H9 (cell line): ENCODE measurements around the gene TSPEAR. TPM values are rescaled to one million over a fixed set of nuclear protein-coding genes. Genes with fewer than 3 reads are reported as not detected.
A peak's percentile ranks its signal among the peaks of the same experiment; 100 is the strongest.

Source experiments
- DNase-seq: peaks from one replicate; pipeline ENCODE4 v3.0.0-alpha.2; 2017
- H2AFZ ChIP-seq: one replicate; pipeline ENCODE4 v1.6.1; 2013; ENCODE audit warnings: mild to moderate bottlenecking, low read length, control low read depth, moderate library complexity
- H2AK5ac ChIP-seq: 2 replicates; pipeline ENCODE4 v1.6.1; 2013; ENCODE audit warnings: low read length, control low read depth, mixed read lengths; ENCODE audit not compliant: insufficient read length
- H2BK120ac ChIP-seq: one replicate; pipeline ENCODE4 v1.6.1; 2013; ENCODE audit warnings: low read depth, mild to moderate bottlenecking, low read length, control low read depth, inconsistent platforms; ENCODE audit not compliant: poor library complexity, severe bottlenecking
- H2BK12ac ChIP-seq: 2 replicates; pipeline ENCODE4 v1.6.1; 2013; ENCODE audit warnings: low read length, control low read depth, mixed read lengths, low read depth; ENCODE audit not compliant: insufficient read length
- H2BK15ac ChIP-seq: 2 replicates; pipeline ENCODE4 v1.6.1; 2013; ENCODE audit warnings: low read depth, low read length, control low read depth
- H2BK20ac ChIP-seq: one replicate; pipeline ENCODE4 v1.6.1; 2013; ENCODE audit warnings: low read depth, mild to moderate bottlenecking, low read length, control low read depth, inconsistent platforms; ENCODE audit not compliant: poor library complexity, severe bottlenecking
- H2BK5ac ChIP-seq: 2 replicates; pipeline ENCODE4 v1.6.1; 2013; ENCODE audit warnings: low read length, control low read depth, mixed read lengths; ENCODE audit not compliant: insufficient read length
- H3K14ac ChIP-seq: 2 replicates; pipeline ENCODE4 v1.6.1; 2013; ENCODE audit warnings: low read length, control low read depth; ENCODE audit not compliant: insufficient read depth
- H3K18ac ChIP-seq: 2 replicates; pipeline ENCODE4 v1.6.1; 2013; ENCODE audit warnings: low read depth, mild to moderate bottlenecking, mixed read lengths, low read length, control low read depth; ENCODE audit not compliant: insufficient read length
- H3K23ac ChIP-seq: 2 replicates; pipeline ENCODE4 v1.6.1; 2013; ENCODE audit warnings: low read length, control low read depth, mixed read lengths, low read depth; ENCODE audit not compliant: insufficient read length
- H3K23me2 ChIP-seq: 2 replicates; pipeline ENCODE4 v1.6.1; 2013; ENCODE audit warnings: low read depth, mild to moderate bottlenecking, mixed read lengths, low read length, control low read depth; ENCODE audit not compliant: insufficient read length, poor library complexity, severe bottlenecking
- H3K27ac ChIP-seq: 2 replicates; pipeline ENCODE4 v1.5.1; 2013; ENCODE audit warnings: low read length, control low read depth, mixed read lengths, low read depth; ENCODE audit not compliant: insufficient read length
- H3K27me3 ChIP-seq: 2 replicates; pipeline ENCODE4 v1.6.1; 2013; ENCODE audit warnings: low read length, control low read depth, inconsistent platforms; ENCODE audit not compliant: insufficient read depth
- H3K4ac ChIP-seq: 2 replicates; pipeline ENCODE4 v1.6.1; 2013; ENCODE audit warnings: low read depth, mild to moderate bottlenecking, control low read depth, inconsistent platforms, low read length, moderate library complexity
- H3K4me1 ChIP-seq: 2 replicates; pipeline ENCODE4 v1.6.1; 2013; ENCODE audit warnings: low read length, control low read depth, inconsistent platforms; ENCODE audit not compliant: insufficient read depth
- H3K4me2 ChIP-seq: 2 replicates; pipeline ENCODE4 v1.6.1; 2013; ENCODE audit warnings: low read length, control low read depth, mixed read lengths; ENCODE audit not compliant: insufficient read length, insufficient read depth
- H3K56ac ChIP-seq: 2 replicates; pipeline ENCODE4 v1.6.1; 2013; ENCODE audit warnings: low read depth, mild to moderate bottlenecking, mixed read lengths, low read length, control low read depth; ENCODE audit not compliant: insufficient read length
- H3K79me1 ChIP-seq: 2 replicates; pipeline ENCODE4 v1.6.1; 2013; ENCODE audit warnings: low read depth, mild to moderate bottlenecking, moderate library complexity, low read length, control low read depth, inconsistent platforms; ENCODE audit not compliant: insufficient read depth, poor library complexity, severe bottlenecking
- H3K79me2 ChIP-seq: 2 replicates; pipeline ENCODE4 v1.6.1; 2013; ENCODE audit warnings: low read length, control low read depth, inconsistent platforms; ENCODE audit not compliant: insufficient read depth
- H3K9ac ChIP-seq: 2 replicates; pipeline ENCODE4 v1.6.1; 2013; ENCODE audit warnings: low read length, control low read depth, mixed read lengths; ENCODE audit not compliant: insufficient read length; ENCODE audit errors: extremely low read depth
- H3K9me3 ChIP-seq: one replicate; pipeline ENCODE4 v1.6.1; 2013; ENCODE audit warnings: low read depth, low read length, inconsistent platforms; ENCODE audit not compliant: control insufficient read depth
- H3T11ph ChIP-seq: one replicate; pipeline ENCODE4 v1.6.1; 2013; ENCODE audit warnings: mild to moderate bottlenecking, low read length, control low read depth, inconsistent platforms
- H4K20me1 ChIP-seq: one replicate; pipeline ENCODE4 v1.6.1; 2013; ENCODE audit not compliant: control insufficient read depth, insufficient read length, insufficient read depth
- H4K5ac ChIP-seq: 2 replicates; pipeline ENCODE4 v1.6.1; 2013; ENCODE audit warnings: low read depth, mild to moderate bottlenecking, mixed read lengths, low read length, control low read depth; ENCODE audit not compliant: insufficient read length
- H4K8ac ChIP-seq: replicated peaks from 2 replicates; pipeline ENCODE4 v1.6.1; 2013; ENCODE audit warnings: low read length, control low read depth, mixed read lengths, low read depth; ENCODE audit not compliant: insufficient read length
- H4K91ac ChIP-seq: 2 replicates; pipeline ENCODE4 v1.6.1; 2013; ENCODE audit warnings: low read depth, mild to moderate bottlenecking, moderate library complexity, mixed read lengths, low read length, control low read depth; ENCODE audit not compliant: insufficient read length
- H3K27ac Mint-ChIP-seq, 3 experiments: 2 replicates in 2 of 3; 3 replicates in 1 of 3; pipeline ENCODE4 v1.8.0; 2020 to 2021; ENCODE audit warnings: mixed read lengths in 3 of 3, mild to moderate bottlenecking in 1 of 3, moderate library complexity in 1 of 3
- H3K27me3 Mint-ChIP-seq: 2 replicates; pipeline ENCODE4 v1.8.0; 2021; ENCODE audit warnings: low read depth, mild to moderate bottlenecking, moderate library complexity, mixed read lengths
- H3K36me3 Mint-ChIP-seq, 3 experiments: 2 replicates in 2 of 3; 3 replicates in 1 of 3; pipeline ENCODE4 v1.8.0; 2020 to 2021; ENCODE audit warnings: low read depth in 3 of 3, mixed read lengths in 3 of 3; ENCODE audit not compliant: insufficient read depth in 1 of 3
- H3K4me1 Mint-ChIP-seq, 2 experiments: 2 replicates each; pipeline ENCODE4 v1.8.0; 2020; ENCODE audit warnings: mixed read lengths in 2 of 2
- H3K4me3 Mint-ChIP-seq, 2 experiments: 2 replicates in 1 of 2; 3 replicates in 1 of 2; pipeline ENCODE4 v1.8.0; 2020 to 2021; ENCODE audit warnings: mild to moderate bottlenecking in 2 of 2, mixed read lengths in 2 of 2, moderate library complexity in 1 of 2
- H3K9me3 Mint-ChIP-seq, 2 experiments: 2 replicates in 1 of 2; 3 replicates in 1 of 2; pipeline ENCODE4 v1.8.0; 2020; ENCODE audit warnings: mild to moderate bottlenecking in 2 of 2, mixed read lengths in 2 of 2, moderate library complexity in 1 of 2
- WGBS: extraction: QIAGEN DNeasy Blood & Tissue Kit; methylation state at CpG from one replicate; pipeline ENCODE4 v1.1.7; 2013; ENCODE audit warnings: missing lambda C conversion rate, low lambda C conversion rate, mixed read lengths; ENCODE audit not compliant: insufficient read length; ENCODE audit errors: extremely low coverage; 5-methylcytosine and 5-hydroxymethylcytosine counted together
- total RNA-seq: library from RNA; stranded (reverse); gene quantifications from 2 replicates; pipeline ENCODE4 v1.2.1, GENCODE V29; 2021
- TF ChIP-seq, protein P1 (sequence below): fragments of 200-600 bp; sonication (generic); conservative IDR thresholded peaks from 3 replicates; pipeline ENCODE4 v1.8.0; 2021; ENCODE audit warnings: antibody characterized with exemption, mild to moderate bottlenecking

TSPEAR gene
- total RNA-seq, 1 experiment from 2014 or later = 1.3 TPM

DNA sequence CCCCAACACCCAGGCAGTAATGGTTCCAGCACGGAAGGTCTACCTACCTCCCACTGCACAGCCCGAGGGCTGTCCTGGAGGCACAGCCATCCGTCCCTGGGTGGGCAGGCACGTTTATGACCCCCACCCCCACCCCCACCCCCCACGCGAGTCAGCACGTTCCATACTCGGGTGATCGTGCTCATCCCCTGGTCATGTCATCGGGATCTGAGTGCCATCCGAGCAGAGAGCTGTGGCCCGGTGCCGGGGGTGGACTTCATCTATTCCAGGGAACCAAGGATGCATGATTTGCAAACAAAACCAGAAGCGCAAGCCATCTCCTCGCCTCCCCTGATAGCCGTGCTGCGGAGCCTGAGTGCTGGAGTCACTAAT is 1.1 kb downstream of the TSPEAR start:
- peaks cover 38% of the 10 kb centered on the region for H3K23me2 ChIP-seq
- H3K56ac ChIP-seq = no peak overlapping the region
- H2AFZ ChIP-seq = no peak overlapping the region
- no peak overlapping the region for H2BK20ac ChIP-seq
- H3K27me3 Mint-ChIP-seq = peaks cover 94% of the 10 kb centered on the region
- no peak overlapping the region for H2BK120ac ChIP-seq
- no peaks in the 10 kb centered on the region; a peak in 2 of 7 replicates for H3K36me3 Mint-ChIP-seq
- no peaks in the 10 kb centered on the region for H3K9me3 ChIP-seq
- H4K20me1 ChIP-seq = no peaks in the 10 kb centered on the region
- H3K4me3 Mint-ChIP-seq = peak overlapping the region; percentile 56 to 86
- no peak overlapping the region for H3K27ac Mint-ChIP-seq
- peaks cover 55% of the 10 kb centered on the region; the same call in 1 of the 2 replicates for H3K27me3 ChIP-seq
- no peak overlapping the region for H3K23ac ChIP-seq
- TF ChIP-seq, protein P1, sequence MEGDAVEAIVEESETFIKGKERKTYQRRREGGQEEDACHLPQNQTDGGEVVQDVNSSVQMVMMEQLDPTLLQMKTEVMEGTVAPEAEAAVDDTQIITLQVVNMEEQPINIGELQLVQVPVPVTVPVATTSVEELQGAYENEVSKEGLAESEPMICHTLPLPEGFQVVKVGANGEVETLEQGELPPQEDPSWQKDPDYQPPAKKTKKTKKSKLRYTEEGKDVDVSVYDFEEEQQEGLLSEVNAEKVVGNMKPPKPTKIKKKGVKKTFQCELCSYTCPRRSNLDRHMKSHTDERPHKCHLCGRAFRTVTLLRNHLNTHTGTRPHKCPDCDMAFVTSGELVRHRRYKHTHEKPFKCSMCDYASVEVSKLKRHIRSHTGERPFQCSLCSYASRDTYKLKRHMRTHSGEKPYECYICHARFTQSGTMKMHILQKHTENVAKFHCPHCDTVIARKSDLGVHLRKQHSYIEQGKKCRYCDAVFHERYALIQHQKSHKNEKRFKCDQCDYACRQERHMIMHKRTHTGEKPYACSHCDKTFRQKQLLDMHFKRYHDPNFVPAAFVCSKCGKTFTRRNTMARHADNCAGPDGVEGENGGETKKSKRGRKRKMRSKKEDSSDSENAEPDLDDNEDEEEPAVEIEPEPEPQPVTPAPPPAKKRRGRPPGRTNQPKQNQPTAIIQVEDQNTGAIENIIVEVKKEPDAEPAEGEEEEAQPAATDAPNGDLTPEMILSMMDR = no peak
- no peak overlapping the region for H2AK5ac ChIP-seq
- peaks cover 62 to 73% of the 10 kb centered on the region in 2 experiments for H3K4me1 Mint-ChIP-seq
- H3K9me3 Mint-ChIP-seq = no peaks in the 10 kb centered on the region
- no peak overlapping the region for H3K18ac ChIP-seq
- no peaks in the 10 kb centered on the region for H3K79me1 ChIP-seq
- no peak overlapping the region for H3T11ph ChIP-seq
- peak overlapping the region; percentile 39 for H3K4me2 ChIP-seq
- no peak overlapping the region for H3K14ac ChIP-seq
- no peaks in the 10 kb centered on the region for H3K79me2 ChIP-seq
- no peak overlapping the region for H2BK12ac ChIP-seq
- H2BK5ac ChIP-seq = no peak overlapping the region
- H3K4me1 ChIP-seq = peaks cover 3% of the 10 kb centered on the region; the same call in 1 of the 2 replicates
- no peak overlapping the region for H3K27ac ChIP-seq
- no peak overlapping the region for H4K8ac ChIP-seq
- DNase-seq = peak; percentile 30
- H4K91ac ChIP-seq = no peak overlapping the region
- no peak overlapping the region for H4K5ac ChIP-seq
- no peak overlapping the region for H2BK15ac ChIP-seq
- H3K9ac ChIP-seq = no peak overlapping the region
- no CpG with 5 or more reads among the region's 17 CpGs for WGBS
- no peak overlapping the region for H3K4ac ChIP-seq
